ENCODE results near the gene COX18. TPM values are rescaled to one million over a fixed set of nuclear protein-coding genes. Genes with fewer than 3 reads are reported as not detected.

COX18 gene
- total and polyA plus RNA-seq, 12 donors = 8.3 to 59.5 (median 28.5) TPM

DNA sequence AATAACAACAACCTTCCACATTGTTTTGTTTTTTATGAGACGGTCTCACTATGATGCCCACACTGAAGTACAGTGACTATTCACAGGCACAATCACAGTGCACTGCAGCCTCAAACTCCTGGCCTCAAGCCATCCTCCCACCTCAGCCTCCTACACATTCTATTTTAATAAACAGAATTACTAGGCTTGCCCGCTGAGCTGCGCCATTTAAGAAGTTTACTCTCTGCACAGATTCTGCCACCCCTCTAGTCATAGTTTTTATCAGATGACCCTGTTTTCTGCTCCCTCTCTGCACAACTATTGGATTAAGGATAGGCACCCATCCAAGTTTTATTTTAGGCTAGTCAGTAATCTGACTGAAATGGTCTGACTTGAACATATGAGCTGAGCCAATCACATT, 11.3 kb upstream of the COX18 start:
- no peak for DNase-seq
- Histone ChIP-seq H3K36me3 (replicated peaks in 1 of 2) (peaks cover 0 to 46% of the 10 kb centered on the region in 2 donors), H3K27ac (no peak overlapping the region), H3K9me3 (replicated peaks in 1 of 3) (no peaks in the 10 kb centered on the region), H3K27me3 (no peaks in the 10 kb centered on the region), H3K4me3 (no peak overlapping the region), H3K4me1 (replicated peaks in 1 of 2) (no peaks in the 10 kb centered on the region)
- intact Hi-C loops (cut with DNase I) = loop anchor here in 1 of 2 donors (10.0 kb wide), 1 partner anchor 54 kb away; no protein-coding TSS in a partner anchor
- 78 to 92% (median 83%) methylated on average over 3 of the region's 3 CpGs for WGBS, 4 donors
- TF ChIP-seq POLR2A (IDR thresholded peaks at IDR 0.05) (no peak), CTCF (IDR thresholded peaks at IDR 0.05) (no peak)

DNA sequence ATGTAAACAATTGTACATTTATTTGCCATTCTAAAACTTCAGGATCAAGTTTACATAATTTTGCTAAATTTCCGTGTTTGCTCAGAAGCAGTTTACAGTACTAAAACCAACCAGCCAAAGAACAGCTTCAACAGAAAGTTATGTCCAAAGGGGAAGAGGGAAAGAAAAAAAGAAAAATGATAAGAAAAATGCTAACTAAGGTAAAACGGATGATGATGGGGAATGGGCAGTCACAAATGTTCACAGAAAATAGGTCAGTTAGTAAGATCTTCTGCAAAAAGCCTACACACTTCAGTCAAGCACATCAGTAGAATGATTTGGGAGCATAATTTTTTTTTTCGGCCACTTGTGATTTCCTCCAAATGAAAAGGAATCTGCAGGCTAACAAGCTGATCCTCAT, 6.3 kb upstream of the COX18 start:
- H3K27me3 ChIP-seq = no peaks in the 10 kb centered on the region
- no peak for DNase-seq
- H3K9me3 ChIP-seq (replicated peaks in 1 of 3) = no peaks in the 10 kb centered on the region
- TF ChIP-seq POLR2A (IDR thresholded peaks at IDR 0.05) (no peak), CTCF (IDR thresholded peaks at IDR 0.05) (no peak)
- peaks cover 0 to 30% of the 10 kb centered on the region in 2 donors for H3K36me3 ChIP-seq (replicated peaks in 1 of 2)
- H3K4me3 ChIP-seq = no peak overlapping the region
- 84 to 90% (median 85%) methylated on average over 3 of the region's 3 CpGs for WGBS, 4 donors
- H3K27ac ChIP-seq = no peak overlapping the region
- H3K4me1 ChIP-seq (replicated peaks in 1 of 2) = no peaks in the 10 kb centered on the region
- intact Hi-C loops (cut with DNase I) = no loop called here

DNA sequence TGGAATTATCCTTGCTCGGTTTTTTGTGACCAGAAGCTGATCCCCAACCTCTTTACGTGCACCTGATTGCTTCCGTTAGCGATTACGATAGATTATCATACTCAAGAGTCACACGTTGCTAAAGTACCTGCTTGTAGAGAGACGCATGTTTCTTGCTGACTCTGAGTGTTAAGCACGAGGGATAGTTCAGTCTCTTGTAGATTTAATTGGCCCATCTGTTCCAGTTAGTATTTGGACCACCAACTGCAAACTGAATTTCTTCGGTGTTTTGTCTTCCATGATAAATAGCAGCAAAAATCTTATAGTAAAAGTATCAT, 516 bp upstream of the COX18 start:
- H3K27ac ChIP-seq = peak overlapping the region; percentile 16 to 100 (median 97)
- peak overlapping the region in 3 of 4 donors; percentile 76 to 92 (median 91) for H3K4me3 ChIP-seq
- intact Hi-C loops (cut with DNase I) = no loop called here
- TF ChIP-seq CTCF (IDR thresholded peaks at IDR 0.05) = no peak
- no peak for TF ChIP-seq POLR2A (IDR thresholded peaks at IDR 0.05)
- H3K9me3 ChIP-seq (replicated peaks in 1 of 3) = no peaks in the 10 kb centered on the region
- no peaks in the 10 kb centered on the region for H3K36me3 ChIP-seq (replicated peaks in 1 of 2)
- no peaks in the 10 kb centered on the region for H3K27me3 ChIP-seq
- DNase-seq = no peak
- WGBS, 4 donors = 3 to 5% (median 4%) methylated on average over 9 of the region's 9 CpGs
- peaks cover 7 to 15% of the 10 kb centered on the region in 2 donors for H3K4me1 ChIP-seq (replicated peaks in 1 of 2)

- 0 to 1% (median 1%) methylated on average over 17 to 27 of the region's 27 CpGs for WGBS, 4 donors
- no peaks in the 10 kb centered on the region for H3K9me3 ChIP-seq (replicated peaks in 1 of 3)
- H3K4me3 ChIP-seq = peak overlapping the region; percentile 62 to 92 (median 84)
These were observed 802 bp downstream of the COX18 start for GRCh38 chr4:73068491-73069337.

More at GRCh38 chr4:73068491-73069337, 802 bp downstream of the COX18 start:
- intact Hi-C loops (cut with DNase I) = loop anchor here (10.0 kb wide), 2 partner anchors 186 to 196 kb away; partner anchors contain the start of gene ANKRD17 (in 1 of the 2)
- Histone ChIP-seq H3K27ac (peak overlapping the region; percentile 95 to 100 (median 97)), H3K36me3 (replicated peaks in 1 of 2) (no peaks in the 10 kb centered on the region), H3K4me1 (replicated peaks in 1 of 2) (peaks cover 7 to 15% of the 10 kb centered on the region in 2 donors), H3K27me3 (no peaks in the 10 kb centered on the region)
- peak in 2 of 7 donors; percentile 13 to 16 for DNase-seq
- TF ChIP-seq CTCF (IDR thresholded peaks at IDR 0.05) (no peak), POLR2A (IDR thresholded peaks at IDR 0.05) (peak in 1 of 2 donors; percentile 47)
